ENCODE results near the gene MIF4GD. TPM values are rescaled to one million over a fixed set of nuclear protein-coding genes. Genes with fewer than 3 reads are reported as not detected.
A peak's percentile ranks its signal among the peaks of the same experiment; 100 is the strongest.

Gene MIF4GD
- total RNA-seq, 1 donor from 2014 or later, result 11.9 TPM

GRCh38 chr17:75271233-75271954 lies 363 bp upstream of the MIF4GD start:
- peak; percentile 91 for DNase-seq (ENCODE audit: extremely low spot score, unreplicated experiment)
- Mint-ChIP-seq H3K4me1 (ENCODE audit: unreplicated experiment) (peaks cover 21% of the 10 kb centered on the region), H3K4me3 (peak overlapping the region; percentile 74), H3K9me3 (no peaks in the 10 kb centered on the region), H3K27me3 (peaks cover 3% of the 10 kb centered on the region), H3K27ac (peak overlapping the region; percentile 70), H3K36me3 (no peaks in the 10 kb centered on the region)
- TF ChIP-seq CTCF (conservative IDR thresholded peaks at IDR 0.05), result peak; percentile 80

GRCh38 chr17:75270218-75270965 lies 639 bp downstream of the MIF4GD start:
- Mint-ChIP-seq H3K9me3 (no peaks in the 10 kb centered on the region), H3K4me1 (ENCODE audit: unreplicated experiment) (peaks cover 21% of the 10 kb centered on the region), H3K27ac (peak overlapping the region; percentile 89), H3K36me3 (no peaks in the 10 kb centered on the region), H3K4me3 (peak overlapping the region; percentile 89), H3K27me3 (peaks cover 3% of the 10 kb centered on the region)
- peak; percentile 75 for DNase-seq (ENCODE audit: extremely low spot score, unreplicated experiment)
- TF ChIP-seq CTCF (conservative IDR thresholded peaks at IDR 0.05), result peak; percentile 39

DNA sequence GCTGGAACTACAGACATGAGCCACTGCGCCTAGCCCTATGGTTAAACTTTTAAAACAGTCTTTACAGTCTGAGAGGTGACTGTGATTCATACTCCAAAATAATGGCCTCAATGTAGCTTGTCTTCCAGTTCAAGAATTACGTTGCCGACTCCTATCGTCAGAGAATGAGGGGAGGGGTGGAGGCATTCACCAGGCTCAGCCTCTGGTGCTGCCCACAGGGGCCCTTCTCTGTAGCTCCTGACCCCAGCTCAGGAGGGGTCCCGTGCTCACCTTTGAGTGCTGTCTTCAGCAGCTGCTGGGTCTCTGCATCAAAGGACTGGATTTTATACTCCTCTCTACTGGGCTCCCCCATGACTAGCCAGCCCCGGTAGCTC lies 1.2 kb downstream of the MIF4GD start:
- no peak for TF ChIP-seq CTCF (conservative IDR thresholded peaks at IDR 0.05)
- peaks cover 21% of the 10 kb centered on the region for H3K4me1 Mint-ChIP-seq (ENCODE audit: unreplicated experiment)
- peak overlapping the region; percentile 89 for H3K4me3 Mint-ChIP-seq
- H3K27ac Mint-ChIP-seq, result peak overlapping the region; percentile 89
- H3K27me3 Mint-ChIP-seq, result peaks cover 3% of the 10 kb centered on the region
- H3K36me3 Mint-ChIP-seq, result no peaks in the 10 kb centered on the region
- no peak for DNase-seq (ENCODE audit: extremely low spot score, unreplicated experiment)
- H3K9me3 Mint-ChIP-seq, result no peaks in the 10 kb centered on the region

DNA sequence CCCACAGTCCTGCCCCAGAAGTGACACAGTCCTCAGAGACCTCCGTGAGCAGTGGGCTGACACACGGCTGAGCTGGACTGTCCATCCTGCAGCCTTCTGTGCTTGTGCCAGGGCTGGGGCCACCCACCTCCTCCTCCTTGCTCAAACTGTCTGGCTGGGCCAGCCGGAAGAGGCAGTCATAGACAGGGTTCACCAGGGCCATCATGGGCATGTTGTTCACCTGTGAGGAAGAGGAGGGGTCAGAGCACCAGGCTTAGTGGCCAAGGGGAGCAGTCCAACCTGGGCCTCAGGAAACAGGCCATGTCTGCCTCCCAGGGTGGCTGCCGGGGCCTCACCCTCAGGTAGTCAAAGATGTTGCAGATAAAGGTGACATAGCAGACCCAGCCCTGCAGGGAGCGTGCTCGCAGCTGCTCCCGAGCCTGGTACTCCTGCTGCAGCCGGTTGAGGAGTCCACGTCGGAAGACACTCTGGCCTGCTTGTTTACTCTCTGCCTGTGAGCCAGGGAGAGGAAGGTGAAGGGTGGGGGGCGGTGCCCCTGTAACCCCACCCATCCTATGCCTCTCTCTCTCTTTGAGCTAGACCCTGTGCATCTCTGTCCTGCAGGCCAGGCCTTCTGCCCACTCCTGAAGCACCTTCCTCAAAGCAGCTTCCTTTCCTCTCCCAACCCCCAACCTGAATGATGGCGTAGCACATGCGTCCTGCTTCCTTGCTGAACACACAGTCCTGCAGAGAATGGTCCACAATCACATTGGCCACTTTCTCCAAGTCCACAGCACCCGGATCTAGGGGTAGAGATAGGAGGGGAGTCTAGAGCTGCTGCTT lies 3.4 kb downstream of the MIF4GD start:
- Mint-ChIP-seq H3K9me3 (no peaks in the 10 kb centered on the region), H3K4me1 (ENCODE audit: unreplicated experiment) (peaks cover 17% of the 10 kb centered on the region), H3K27ac (no peak overlapping the region), H3K36me3 (peaks cover 3% of the 10 kb centered on the region), H3K27me3 (peaks cover 3% of the 10 kb centered on the region), H3K4me3 (peak overlapping the region; percentile 26)
- TF ChIP-seq CTCF (conservative IDR thresholded peaks at IDR 0.05), result no peak
- no peak for DNase-seq (ENCODE audit: extremely low spot score, unreplicated experiment)

GRCh38 chr17:75267153-75267410 lies 3.9 kb downstream of the MIF4GD start:
- H3K36me3 Mint-ChIP-seq, result peaks cover 6% of the 10 kb centered on the region
- no peak for DNase-seq (ENCODE audit: extremely low spot score, unreplicated experiment)
- peaks cover 3% of the 10 kb centered on the region for H3K27me3 Mint-ChIP-seq
- no peak overlapping the region for H3K4me3 Mint-ChIP-seq
- no peak overlapping the region for H3K27ac Mint-ChIP-seq
- peaks cover 22% of the 10 kb centered on the region for H3K4me1 Mint-ChIP-seq (ENCODE audit: unreplicated experiment)
- H3K9me3 Mint-ChIP-seq, result no peaks in the 10 kb centered on the region
- TF ChIP-seq CTCF (conservative IDR thresholded peaks at IDR 0.05), result no peak

Data from type B pancreatic cell (in vitro differentiated cells).